CD1c-positive myeloid dendritic cell (primary cell): Measurements from ENCODE around the gene IZUMO1.

ENCODE experiments used
- DNase-seq: peaks from one replicate; pipeline ENCODE4 v3.0.0-alpha.2; 2016; ENCODE audit errors: extremely low spot score

Gene IZUMO1

DNA sequence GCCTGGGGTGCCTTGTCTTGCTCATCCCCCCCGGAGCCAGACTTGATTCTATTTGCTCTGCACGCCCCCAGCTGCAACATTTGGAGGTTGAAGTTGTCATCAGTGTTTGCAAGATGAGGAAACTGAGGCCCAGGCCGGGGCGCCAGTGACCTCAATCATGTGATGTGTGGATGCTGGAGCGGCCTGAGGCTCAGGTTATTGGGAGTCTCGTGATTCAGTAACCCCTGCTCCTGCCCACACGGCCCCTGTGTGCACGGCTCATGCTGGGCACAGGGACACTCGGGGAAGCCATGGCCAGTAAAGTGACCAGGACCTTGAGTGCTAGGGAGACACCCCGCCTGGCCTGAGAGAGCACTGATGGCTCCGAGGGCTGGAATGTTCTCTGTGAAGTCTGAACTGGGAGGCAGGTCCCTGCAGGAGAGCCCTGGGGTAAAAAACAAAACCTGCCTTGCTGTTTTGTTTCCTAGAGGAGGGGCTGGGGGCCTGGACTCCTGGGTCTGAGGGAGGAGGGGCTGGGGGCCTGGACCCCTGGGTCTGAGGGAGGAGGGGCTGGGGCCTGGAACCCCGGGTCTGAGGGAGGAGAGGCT lies 10.5 kb upstream of the IZUMO1 start:
- no peak for DNase-seq

DNA sequence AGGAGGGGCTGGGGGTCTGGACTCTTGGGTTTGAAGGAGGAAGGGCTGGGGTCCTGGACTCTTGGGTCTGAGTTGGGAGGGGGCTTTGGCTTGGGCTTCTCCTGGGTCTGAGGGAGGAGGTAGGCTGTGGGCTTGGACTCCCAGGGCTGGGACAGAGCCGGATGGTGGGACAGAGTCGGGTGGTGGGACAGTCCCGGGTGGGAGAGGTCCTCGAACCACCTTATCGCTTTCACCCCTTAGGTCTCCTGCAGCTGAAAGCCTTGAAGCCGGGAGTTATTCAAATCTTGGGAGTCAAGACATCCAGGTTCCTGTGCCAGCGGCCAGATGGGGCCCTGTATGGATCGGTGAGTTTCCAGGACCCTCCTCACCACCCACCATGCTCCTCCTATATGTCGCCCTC lies 10.0 kb upstream of the IZUMO1 start:
- DNase-seq, result no peak

DNA sequence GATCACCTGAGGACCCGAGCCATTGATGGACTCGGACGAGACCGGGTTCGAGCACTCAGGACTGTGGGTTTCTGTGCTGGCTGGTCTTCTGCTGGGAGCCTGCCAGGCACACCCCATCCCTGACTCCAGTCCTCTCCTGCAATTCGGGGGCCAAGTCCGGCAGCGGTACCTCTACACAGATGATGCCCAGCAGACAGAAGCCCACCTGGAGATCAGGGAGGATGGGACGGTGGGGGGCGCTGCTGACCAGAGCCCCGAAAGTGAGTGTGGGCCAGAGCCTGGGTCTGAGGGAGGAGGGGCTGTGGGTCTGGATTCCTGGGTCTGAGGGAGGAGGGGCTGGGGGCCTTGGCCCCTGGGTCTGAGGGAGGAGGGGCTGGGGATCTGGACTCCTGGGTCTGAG lies 9.5 kb upstream of the IZUMO1 start:
- DNase-seq, result no peak

DNA sequence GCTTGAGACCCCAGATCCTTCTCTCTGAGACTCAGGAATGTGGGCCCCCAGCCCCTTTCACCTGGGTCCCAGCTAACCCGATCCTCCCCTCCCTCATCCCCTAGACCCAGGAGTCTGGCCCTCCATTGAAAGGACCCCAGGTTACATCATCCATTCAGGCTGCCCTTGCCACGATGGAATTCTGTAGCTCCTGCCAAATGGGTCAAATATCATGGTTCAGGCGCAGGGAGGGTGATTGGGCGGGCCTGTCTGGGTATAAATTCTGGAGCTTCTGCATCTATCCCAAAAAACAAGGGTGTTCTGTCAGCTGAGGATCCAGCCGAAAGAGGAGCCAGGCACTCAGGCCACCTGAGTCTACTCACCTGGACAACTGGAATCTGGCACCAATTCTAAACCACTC lies 9.1 kb upstream of the IZUMO1 start:
- DNase-seq, result no peak

- DNase-seq, result no peak
Measured at GRCh38 chr19:48755084-48755641, 8.5 kb upstream of the IZUMO1 start, which contains the start of gene FGF21. FGF21 (plus strand) TSS chr19:48755524; CDS start chr19:48756237, 713 bp downstream.

- peak; percentile 17 for DNase-seq
Measured at GRCh38 chr19:48752496-48753365, 6.0 kb upstream of the IZUMO1 start, which contains the start of gene FUT1. FUT1 (minus strand) TSS chr19:48752641; CDS start chr19:48751281, 1,360 bp downstream.

DNA sequence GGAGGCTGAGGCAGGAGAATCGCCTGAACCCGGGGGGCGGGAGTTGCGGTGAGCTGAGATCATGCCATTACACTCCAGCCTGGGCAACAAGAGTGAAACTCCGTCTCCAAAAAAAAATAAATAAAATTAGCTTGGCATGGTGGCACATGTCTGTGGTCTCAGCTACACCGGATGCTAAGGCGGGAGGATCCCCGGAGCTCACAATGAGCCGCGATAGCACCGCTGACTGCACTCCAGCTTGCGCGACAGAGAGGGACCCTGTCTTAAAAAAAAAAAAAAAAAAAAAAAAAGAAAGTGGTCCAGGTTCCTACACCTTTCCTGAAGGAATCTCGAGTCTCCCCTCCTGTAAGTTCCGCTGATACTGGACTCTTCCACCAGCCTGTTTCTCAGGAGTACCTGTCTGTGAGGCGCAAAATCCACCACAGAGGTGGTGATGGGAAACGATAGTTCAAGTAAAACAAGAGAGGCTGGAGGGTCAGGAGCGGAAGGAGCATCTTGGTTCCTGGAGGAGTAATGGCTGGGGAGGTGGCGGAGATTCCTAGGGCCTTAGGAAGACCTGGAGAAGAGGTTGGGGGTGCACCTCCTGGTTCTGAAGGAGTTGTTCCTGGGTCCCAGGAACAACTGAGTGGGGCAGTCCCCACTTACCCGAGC lies 5.3 kb upstream of the IZUMO1 start:
- DNase-seq, result no peak

GRCh38 chr19:48750771-48751504 lies 4.2 kb upstream of the IZUMO1 start:
- DNase-seq, result no peak

DNA sequence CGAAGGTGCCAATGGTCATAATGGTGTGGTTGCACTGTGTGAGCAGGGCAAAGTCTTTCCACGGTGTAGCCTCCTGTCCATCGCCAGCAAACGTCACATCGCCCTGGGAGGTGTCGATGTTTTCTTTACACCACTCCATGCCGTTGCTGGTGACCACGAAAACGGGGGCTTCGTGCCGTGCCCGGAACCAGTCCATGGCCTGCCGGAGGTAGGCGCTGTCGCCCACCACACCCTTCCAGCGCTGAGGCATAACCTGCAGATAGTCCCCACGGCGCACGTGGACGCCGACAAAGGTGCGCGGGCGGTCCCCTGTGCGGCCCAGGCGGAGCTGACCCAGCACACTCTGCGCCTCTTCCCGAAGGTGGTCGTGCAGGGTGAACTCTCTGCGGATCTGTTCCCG lies 3.6 kb upstream of the IZUMO1 start:
- no peak for DNase-seq

DNA sequence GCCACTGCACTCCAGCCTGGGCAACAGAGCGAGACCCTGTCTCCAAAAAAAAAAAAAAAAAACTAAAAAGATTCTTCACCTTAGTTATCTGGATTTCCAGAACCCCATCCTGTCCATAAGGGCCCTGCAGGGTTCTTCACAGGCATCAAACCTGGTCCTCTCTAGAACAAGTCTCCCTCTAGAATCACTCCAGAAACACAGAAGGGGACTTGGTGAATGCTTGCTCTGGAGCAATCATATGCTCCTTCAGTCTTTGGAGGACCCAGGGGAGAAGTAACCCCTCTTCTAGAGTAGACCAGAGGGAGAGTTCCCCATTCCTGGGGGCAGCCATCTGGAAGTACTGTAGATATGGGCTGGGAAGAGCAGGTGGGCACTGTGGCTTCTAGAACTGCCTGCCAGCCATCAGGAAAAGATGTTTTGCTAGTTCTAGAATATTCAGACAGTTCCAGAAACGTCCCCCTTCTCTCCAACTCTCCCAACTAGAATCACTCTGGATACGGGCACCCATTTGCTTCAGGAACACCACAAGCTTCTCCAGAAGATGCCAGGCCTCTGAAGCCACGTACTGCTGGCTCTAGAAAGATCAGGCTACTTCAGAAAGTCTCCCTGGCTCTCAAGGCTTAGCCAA lies 3.0 kb upstream of the IZUMO1 start:
- no peak for DNase-seq

GRCh38 chr19:48746110-48746509 lies 599 bp downstream of the IZUMO1 start:
- no peak for DNase-seq

- peak; percentile 79 for DNase-seq
Measured at GRCh38 chr19:48745208-48745995, 1.3 kb downstream of the IZUMO1 start.

GRCh38 chr19:48742096-48742495 lies 4.6 kb downstream of the IZUMO1 start:
- DNase-seq, result peak; percentile 50

DNA sequence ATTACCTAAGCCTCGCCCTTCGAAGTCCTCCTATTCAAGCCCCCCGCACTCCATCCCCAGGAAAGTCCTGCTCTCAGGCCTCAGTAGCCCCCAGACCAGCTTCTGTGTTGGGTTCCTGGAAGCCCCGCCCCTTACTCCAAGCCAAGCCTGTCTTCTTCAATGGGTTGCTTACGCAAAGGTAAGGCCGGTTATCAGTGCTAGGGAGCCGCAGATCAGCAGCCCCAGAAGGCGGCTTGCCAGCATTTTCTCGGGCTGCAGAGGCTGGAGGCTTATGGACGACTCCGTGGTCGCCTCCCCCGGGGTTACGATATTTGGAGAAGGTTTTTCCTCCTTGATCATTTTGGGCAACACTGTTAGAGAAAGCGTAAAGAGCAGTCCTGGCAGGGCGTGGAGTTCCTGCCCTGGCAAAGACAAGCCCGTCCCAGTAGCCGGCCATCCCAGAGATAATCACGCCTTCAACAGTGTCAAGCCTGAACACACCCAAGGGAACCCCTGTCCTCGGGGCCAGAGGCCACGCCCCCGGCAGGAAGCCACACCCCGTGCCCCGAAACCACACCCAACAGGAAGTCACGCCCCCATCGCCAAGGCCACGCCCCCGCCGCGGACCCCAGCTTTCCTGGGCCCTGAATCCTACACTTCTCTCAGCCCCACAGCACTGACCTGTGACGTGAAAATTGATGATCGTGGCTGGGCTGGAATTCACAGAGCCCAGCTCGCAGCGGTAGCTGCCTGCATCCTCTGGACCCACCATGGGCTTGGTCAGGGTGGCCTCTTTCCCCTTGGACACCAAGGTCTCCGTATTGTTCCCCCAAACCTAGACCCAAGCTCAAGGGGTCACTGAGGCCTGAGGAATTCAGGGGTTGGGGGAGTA lies 5.3 kb downstream of the IZUMO1 start:
- DNase-seq, result peak; percentile 17

- DNase-seq, result no peak
Measured at GRCh38 chr19:48740164-48740972, 6.3 kb downstream of the IZUMO1 start, which contains the start of gene RASIP1. RASIP1 (minus strand) TSS chr19:48740610; CDS start chr19:48740282, 328 bp downstream.

DNA sequence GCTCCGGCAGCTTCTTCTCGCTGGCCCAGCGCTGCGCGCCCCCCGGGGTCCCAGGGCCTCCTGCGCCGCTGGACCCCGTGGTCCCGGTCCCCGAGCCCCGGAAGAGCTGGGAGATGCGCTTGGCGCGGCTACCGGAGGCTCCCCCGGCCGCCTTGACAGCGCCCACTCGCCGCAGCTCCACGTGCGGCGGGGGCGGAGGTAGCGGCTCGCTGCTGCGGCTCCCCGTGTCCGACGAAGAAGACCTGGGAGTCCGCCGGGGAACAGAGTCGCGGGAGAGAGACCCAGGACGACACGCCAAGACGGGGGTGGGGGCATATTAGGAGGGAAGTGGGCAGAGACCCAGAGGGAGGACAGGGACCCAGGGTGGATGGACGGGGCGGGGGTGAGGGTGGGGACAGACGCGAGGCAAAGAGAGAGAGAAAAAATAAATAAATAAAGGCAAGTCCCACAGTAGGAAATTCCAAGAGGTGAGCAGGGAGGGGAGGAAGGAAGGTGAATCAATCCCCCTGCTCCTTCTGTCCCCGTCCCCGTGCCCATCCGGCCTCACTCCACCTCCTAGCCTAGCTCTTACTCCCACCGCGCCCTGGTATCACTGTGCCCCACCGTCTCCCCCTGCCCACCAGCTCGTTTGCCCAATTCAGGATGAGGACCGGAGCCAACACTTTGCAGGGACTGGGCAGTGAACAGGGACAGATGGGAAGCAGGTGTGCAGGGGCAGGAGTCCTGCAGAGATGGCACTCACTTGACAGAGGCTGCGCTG lies 7.1 kb downstream of the IZUMO1 start:
- peak; percentile 14 for DNase-seq

DNA sequence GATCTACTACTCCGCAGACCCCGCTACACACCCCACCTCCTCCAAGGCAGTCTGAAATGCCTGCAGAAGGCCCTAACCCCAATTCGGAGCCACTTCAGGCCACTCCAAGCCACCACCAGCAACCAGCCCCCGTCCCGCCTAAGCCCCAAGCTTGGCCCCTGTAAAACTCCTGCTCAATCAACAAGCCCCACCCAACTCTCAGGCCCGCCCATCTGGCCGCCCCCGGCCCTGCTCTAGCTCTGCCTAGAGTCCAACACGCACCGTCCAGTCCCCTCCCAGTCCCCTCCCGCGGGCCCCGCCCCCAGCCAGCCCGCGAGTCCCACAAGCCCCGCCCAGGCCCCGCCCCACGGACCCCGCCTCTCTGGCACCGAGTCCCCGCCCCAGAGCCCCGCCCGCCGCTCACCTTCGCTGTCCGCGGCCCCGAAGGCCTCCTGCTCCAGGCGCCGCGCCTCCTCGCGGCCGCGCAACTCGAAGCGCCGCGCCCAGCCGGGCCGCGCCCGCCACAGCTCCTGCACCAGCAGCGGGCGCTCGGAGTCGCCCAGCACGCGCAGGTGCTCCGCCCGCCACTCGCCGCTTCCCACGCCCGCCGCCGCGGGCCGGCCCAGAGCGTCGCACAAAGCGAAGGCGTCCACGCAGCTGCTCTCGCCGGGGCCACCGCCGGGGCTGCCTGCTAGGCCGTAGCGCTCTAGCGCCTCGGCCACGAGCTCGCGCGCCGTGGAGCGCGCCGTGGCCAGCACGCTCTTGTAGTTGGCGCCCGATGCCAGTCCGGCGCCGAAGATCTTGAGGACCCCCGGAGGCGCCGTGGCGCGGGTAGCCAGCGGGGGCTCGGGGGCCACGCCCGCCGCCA lies 7.9 kb downstream of the IZUMO1 start:
- DNase-seq, result peak; percentile 92
